GM12878 (cell line): ENCODE measurements around the gene ETV6. TPM values are rescaled to one million over a fixed set of nuclear protein-coding genes. Genes with fewer than 3 reads are reported as not detected.
A peak's percentile ranks its signal among the peaks of the same experiment; 100 is the strongest.

Experiments
- ATAC-seq: fragments of 200-7000 bp; cut with Tn5 transposase; 3 replicates; pipeline ENCODE4 v1.9.1; 2020; ENCODE audit warnings: mild to moderate bottlenecking, moderate library complexity
- BruUV-seq: library from RNA; stranded (reverse); fragments of 400-500 nt; replicated peaks from 2 replicates; lab custom pipeline; 2021; lab: Mats Ljungman, UMichigan
- CTCF ChIA-PET: fragments of 300-600 bp; sonication (Branson Sonifier 250); formaldehyde crosslinking; extraction: SDS; loops from one replicate; lab custom pipeline; 2021; ENCODE audit warnings: inconsistent platforms; lab: Yijun Ruan, JAX
- POLR2A ChIA-PET: fragments of 350-600 bp; formaldehyde crosslinking; extraction: SDS; loops from one replicate; lab custom pipeline; 2021; ENCODE audit warnings: inconsistent platforms; lab: Charles Lee
- RAD21 ChIA-PET: fragments of 300-600 bp; sonication (Branson Sonifier 250); formaldehyde crosslinking; loops from one replicate; lab custom pipeline; 2023; ENCODE audit warnings: antibody characterized with exemption; ENCODE audit not compliant: unreplicated experiment; lab: Charles Lee
- SMC1A ChIA-PET: fragments of 300-600 bp; sonication (Branson Sonifier 250); formaldehyde crosslinking; loops from one replicate; lab custom pipeline; 2023; ENCODE audit not compliant: unreplicated experiment, uncharacterized antibody; lab: Charles Lee
- DNase-seq: peaks from one replicate; pipeline ENCODE4 v3.0.0-alpha.2; 2011; ENCODE audit warnings: low read depth, low spot score
- FAIRE-seq: peaks from 3 replicates; lab custom pipeline; 2011; peaks lifted over from hg19 to GRCh38; lab: Jason Lieb, UNC
- H2AFZ ChIP-seq: 2 replicates; pipeline ENCODE4 v1.6.0; 2011; ENCODE audit warnings: low read depth, low read length, control low read depth; ENCODE audit not compliant: control insufficient read depth
- H3K27ac ChIP-seq: 2 replicates; pipeline ENCODE4 v1.5.1; 2011; ENCODE audit warnings: control low read depth; ENCODE audit not compliant: control insufficient read depth, insufficient read depth
- H3K27me3 ChIP-seq, 2 experiments: replicated peaks in 1 of 2; 2 replicates each; pipeline versions ENCODE4 v1.6.0 to v1.6.1; 2011; ENCODE audit warnings: low read length in 1 of 2; ENCODE audit not compliant: control insufficient read depth in 2 of 2, insufficient read depth in 2 of 2
- H3K36me3 ChIP-seq, 2 experiments: 2 replicates each; pipeline ENCODE4 v1.5.1; 2011; ENCODE audit warnings: low read length in 1 of 2; ENCODE audit not compliant: control insufficient read depth in 2 of 2, insufficient read depth in 2 of 2
- H3K4me1 ChIP-seq: 2 replicates; pipeline ENCODE4 v1.6.1; 2011; ENCODE audit warnings: mild to moderate bottlenecking, low read length, moderate library complexity, mixed read lengths; ENCODE audit not compliant: control insufficient read depth, insufficient read depth
- H3K4me2 ChIP-seq: 2 replicates; pipeline ENCODE4 v1.6.0; 2011; ENCODE audit warnings: control low read depth; ENCODE audit not compliant: control insufficient read depth, insufficient read depth
- H3K4me3 ChIP-seq: fragments of 200-600 bp; sonication (generic); 2 replicates; pipeline ENCODE4 v1.5.1; 2016
- H3K79me2 ChIP-seq: 2 replicates; pipeline ENCODE4 v1.6.0; 2011; ENCODE audit warnings: low read length; ENCODE audit not compliant: control insufficient read depth, insufficient read depth
- H3K9ac ChIP-seq: 2 replicates; pipeline ENCODE4 v1.8.0; 2011; ENCODE audit warnings: low read length, control low read depth, mixed read lengths; ENCODE audit not compliant: control insufficient read depth, insufficient read depth
- H3K9me3 ChIP-seq: replicated peaks from 3 replicates; pipeline ENCODE4 v1.5.1; 2011; ENCODE audit warnings: mild to moderate bottlenecking, low read length; ENCODE audit not compliant: control insufficient read depth, insufficient read depth
- H4K20me1 ChIP-seq: 2 replicates; pipeline ENCODE4 v1.6.0; 2011; ENCODE audit not compliant: control insufficient read depth, insufficient read depth
- ATF2 ChIP-seq: IDR thresholded peaks from 2 replicates; pipeline ENCODE4 v1.6.1; 2012; ENCODE audit warnings: low read length, inconsistent platforms
- ELK1 ChIP-seq: IDR thresholded peaks from 2 replicates; pipeline ENCODE4 v1.6.1; 2012; ENCODE audit warnings: low read depth, low read length, improper control_type of control experiment
- MAX ChIP-seq: IDR thresholded peaks from 2 replicates; pipeline ENCODE4 v1.6.1; 2012; ENCODE audit warnings: low read depth, low read length, improper control_type of control experiment
- POLR2AphosphoS5 ChIP-seq: IDR thresholded peaks from 2 replicates; pipeline ENCODE4 v1.6.1; 2011; ENCODE audit warnings: mild to moderate bottlenecking, low read length, inconsistent platforms
- POU2F2 ChIP-seq: IDR thresholded peaks from 3 replicates; pipeline ENCODE4 v1.6.1; 2011; ENCODE audit warnings: low read depth, mild to moderate bottlenecking, low read length, borderline replicate concordance
- SMC3 ChIP-seq: IDR thresholded peaks from 2 replicates; pipeline ENCODE4 v1.6.1; 2011; ENCODE audit warnings: low read length, improper control_type of control experiment, borderline replicate concordance
- TAF1 ChIP-seq: IDR thresholded peaks from 2 replicates; pipeline ENCODE4 v1.6.1; 2011; ENCODE audit warnings: mild to moderate bottlenecking, low read depth, low read length, borderline replicate concordance
- USF1 ChIP-seq: IDR thresholded peaks from 2 replicates; pipeline ENCODE4 v1.6.1; 2011; ENCODE audit warnings: borderline replicate concordance, low read depth, mild to moderate bottlenecking, moderate library complexity, mixed read lengths, low read length; ENCODE audit not compliant: insufficient read depth; ENCODE audit errors: extremely low read length
- WRNIP1 ChIP-seq: IDR thresholded peaks from 2 replicates; pipeline ENCODE4 v1.6.1; 2011; ENCODE audit warnings: low read depth, low read length, improper control_type of control experiment, borderline replicate concordance
- ZBTB33 ChIP-seq: fragments of 450-650 bp; IDR thresholded peaks from 2 replicates; pipeline ENCODE4 v1.6.1; 2017; ENCODE audit warnings: mild to moderate bottlenecking
- ZNF384 ChIP-seq: IDR thresholded peaks from 2 replicates; pipeline ENCODE4 v1.6.1; 2012; ENCODE audit warnings: low read depth, mild to moderate bottlenecking, low read length, improper control_type of control experiment, borderline replicate concordance
- ZNF592 ChIP-seq: fragments of 450-650 bp; IDR thresholded peaks from 2 replicates; pipeline ENCODE4 v1.6.1; 2017; ENCODE audit warnings: mild to moderate bottlenecking, moderate library complexity
- ZZZ3 ChIP-seq: IDR thresholded peaks from 2 replicates; pipeline ENCODE4 v1.6.1; 2011; ENCODE audit warnings: low read depth; ENCODE audit not compliant: control insufficient read depth, insufficient read length
- WGBS: methylation state at CpG from one replicate; pipeline ENCODE4 v1.1.6; 2016; ENCODE audit warnings: low lambda C conversion rate; ENCODE audit not compliant: insufficient replicate concordance, insufficient coverage; ENCODE audit errors: missing lambda C conversion rate; 5-methylcytosine and 5-hydroxymethylcytosine counted together
- in situ Hi-C: fragments of 300-500 bp; cut with MboI; formaldehyde crosslinking; loops from 9 replicates; pipeline ENCODE4 v1.14.3; 2018; ENCODE audit warnings: mixed read lengths
- intact Hi-C: fragments of 100-400 bp; cut with micrococcal nuclease; formaldehyde crosslinking; loops from one replicate; pipeline ENCODE4 v1.14.2; 2022; ENCODE audit not compliant: unreplicated experiment
- polyA plus RNA-seq, 11 experiments: library from polyadenylated mRNA; depleted of rRNA in 4 of 11; unstranded in 6 of 11; stranded (reverse) in 5 of 11; fragments of >200 nt; fragmentation: Nextera tagmentation in 4 of 11; fragmentation: Illumina TruSeq in 1 of 11; extraction: Ambion mirVana in 4 of 11; extraction: Trizol in 1 of 11; gene quantifications; 1 replicate in 1 of 11; 2 replicates in 10 of 11; pipeline versions ENCODE4 v1.2.1 to v1.2.3, GENCODE V29; 2011 to 2016; ENCODE audit warnings: inconsistent platforms in 2 of 11, missing spikeins in 2 of 11, low read depth in 1 of 11
- total RNA-seq, 4 experiments: library from RNA; depleted of rRNA in 3 of 4; stranded (reverse); fragments of >200 nt in 3 of 4; fragmentation: Illumina TruSeq in 1 of 4; extraction: Trizol in 1 of 4; gene quantifications; 2 replicates each; pipeline versions ENCODE4 v1.2.1 to v1.2.3, GENCODE V29; 2013 to 2021

Gene ETV6
- total and polyA plus RNA-seq, 10 of the 15 experiments (the other 5 are each of a cell fraction or from before 2014, with no cell fraction given) = 6.6 to 74.8 (median 24.6) TPM

GRCh38 chr12:11759494-11759878, 110.0 kb downstream of the ETV6 start:
- in situ Hi-C loops = no loop called here
- Histone ChIP-seq H3K4me3 (no peak overlapping the region), H2AFZ (no peak overlapping the region), H3K9me3 (no peaks in the 10 kb centered on the region), H3K9ac (peak overlapping the region; percentile 84), H3K4me2 (peak overlapping the region; percentile 79), H3K36me3 (peaks cover 8 to 34% of the 10 kb centered on the region in 2 experiments), H4K20me1 (no peaks in the 10 kb centered on the region), H3K27me3 (no peaks in the 10 kb centered on the region), H3K79me2 (peaks cover 84% of the 10 kb centered on the region), H3K27ac (peak overlapping the region; percentile 100), H3K4me1 (peaks cover 77% of the 10 kb centered on the region)
- intact Hi-C loops = loop anchor here (2.0 kb wide), 1 partner anchor 107 kb away; no protein-coding TSS in a partner anchor
- FAIRE-seq (no peak), ATAC-seq (no peak), DNase-seq (no peak)
- 21% methylated on average over 5 of the region's 5 CpGs for WGBS
- CTCF ChIA-PET = interaction anchor here (1.1 to 7.6 kb wide), 13 partner anchors 9 to 273 kb away, joined by 3 to 46 read pairs (median 8); no protein-coding TSS in a partner anchor
- SMC1A ChIA-PET = interaction anchor here (0.9 to 39.9 kb wide), 20 partner anchors 4 to 277 kb away, joined by 3 to 1116 read pairs (median 18); no protein-coding TSS in a partner anchor
- POLR2A ChIA-PET = interaction anchor here (0.9 to 10.8 kb wide), 22 partner anchors 9 to 270 kb away, joined by 3 to 144 read pairs (median 4); partner anchors contain the start of gene ETV6
- BruUV-seq = TSS peak; percentile 74
- RAD21 ChIA-PET = interaction anchor here (0.5 to 21.4 kb wide), 24 partner anchors 9 to 277 kb away, joined by 3 to 497 read pairs (median 8); partner anchors contain the start of gene ETV6
- TF ChIP-seq ELK1 = no peak
- TF ChIP-seq USF1 = no peak
- TF ChIP-seq ATF2 = no peak
- TF ChIP-seq POLR2AphosphoS5 = peak; percentile 49
- no peak for TF ChIP-seq ZBTB33
- no peak for TF ChIP-seq SMC3
- no peak for TF ChIP-seq ZZZ3
- TF ChIP-seq ZNF592 = no peak
- TF ChIP-seq TAF1 = no peak
- no peak for TF ChIP-seq POU2F2
- TF ChIP-seq MAX = no peak
- TF ChIP-seq ZNF384 = no peak
- 0 out of 2 replicates have a peak, but pooled peaks have one; percentile 60 for TF ChIP-seq WRNIP1
